Measurements from ENCODE around the gene PPM1J. TPM values are rescaled to one million over a fixed set of nuclear protein-coding genes. Genes with fewer than 3 reads are reported as not detected.

The PPM1J gene
- total RNA-seq, 2 experiments from 2014 or later: 1.7 to 2.8 TPM

- Mint-ChIP-seq H3K4me3 (peak overlapping the region; percentile 76), H3K9me3 (no peaks in the 10 kb centered on the region), H3K27me3 (peaks cover 30% of the 10 kb centered on the region), H3K4me1 (ENCODE audit: low read depth) (peaks cover 19% of the 10 kb centered on the region), H3K27ac (no peak overlapping the region), H3K36me3 (ENCODE audit: low read depth) (no peaks in the 10 kb centered on the region)
- ATAC-seq (peak; percentile 32), DNase-seq (peak; percentile 80)
- intact Hi-C loops (cut with micrococcal nuclease): loop anchor here (1.0 to 5.0 kb wide), 2 partner anchors 88 to 356 kb away; partner anchors contain the start of gene LRIG2
- ChIA-PET POLR2A (interaction anchor here (1.5 to 3.9 kb wide), 3 partner anchors 10 to 96 kb away, joined by 4 to 19 read pairs (median 9); partner anchors contain the start of genes CAPZA1, MOV10 and ST7L), CTCF (interaction anchor here (0.6 to 11.3 kb wide), 34 partner anchors 7 to 497 kb away, joined by 3 to 302 read pairs (median 4); partner anchors contain the start of genes LRIG2, MOV10 and RHOC)
- TF ChIP-seq, protein P1, sequence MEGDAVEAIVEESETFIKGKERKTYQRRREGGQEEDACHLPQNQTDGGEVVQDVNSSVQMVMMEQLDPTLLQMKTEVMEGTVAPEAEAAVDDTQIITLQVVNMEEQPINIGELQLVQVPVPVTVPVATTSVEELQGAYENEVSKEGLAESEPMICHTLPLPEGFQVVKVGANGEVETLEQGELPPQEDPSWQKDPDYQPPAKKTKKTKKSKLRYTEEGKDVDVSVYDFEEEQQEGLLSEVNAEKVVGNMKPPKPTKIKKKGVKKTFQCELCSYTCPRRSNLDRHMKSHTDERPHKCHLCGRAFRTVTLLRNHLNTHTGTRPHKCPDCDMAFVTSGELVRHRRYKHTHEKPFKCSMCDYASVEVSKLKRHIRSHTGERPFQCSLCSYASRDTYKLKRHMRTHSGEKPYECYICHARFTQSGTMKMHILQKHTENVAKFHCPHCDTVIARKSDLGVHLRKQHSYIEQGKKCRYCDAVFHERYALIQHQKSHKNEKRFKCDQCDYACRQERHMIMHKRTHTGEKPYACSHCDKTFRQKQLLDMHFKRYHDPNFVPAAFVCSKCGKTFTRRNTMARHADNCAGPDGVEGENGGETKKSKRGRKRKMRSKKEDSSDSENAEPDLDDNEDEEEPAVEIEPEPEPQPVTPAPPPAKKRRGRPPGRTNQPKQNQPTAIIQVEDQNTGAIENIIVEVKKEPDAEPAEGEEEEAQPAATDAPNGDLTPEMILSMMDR (IDR thresholded peaks at IDR 0.05): peak; percentile 97
These were observed 1.1 kb upstream of the PPM1J start for GRCh38 chr1:112716133-112716720.

GRCh38 chr1:112714313-112715263 is 544 bp downstream of the PPM1J start:
- H3K27ac Mint-ChIP-seq: no peak overlapping the region
- H3K36me3 Mint-ChIP-seq (ENCODE audit: low read depth): no peaks in the 10 kb centered on the region
- peak overlapping the region; percentile 76 for H3K4me3 Mint-ChIP-seq
- intact Hi-C loops (cut with micrococcal nuclease): loop anchor here (5.0 kb wide), 1 partner anchor 358 kb away; the partner anchor contains the start of gene LRIG2
- CTCF ChIA-PET: interaction anchor here (0.6 to 11.3 kb wide), 23 partner anchors 12 to 422 kb away, joined by 3 to 302 read pairs (median 5); partner anchors contain the start of genes LRIG2 and MOV10
- TF ChIP-seq, protein P1 (IDR thresholded peaks at IDR 0.05): no peak
- no peak for DNase-seq
- peaks cover 28% of the 10 kb centered on the region for H3K27me3 Mint-ChIP-seq
- POLR2A ChIA-PET: interaction anchor here (0.6 to 3.9 kb wide), 8 partner anchors 11 to 245 kb away, joined by 3 to 19 read pairs (median 3); partner anchors contain the start of genes CAPZA1, MOV10 and ST7L
- no peak for ATAC-seq
- no peaks in the 10 kb centered on the region for H3K9me3 Mint-ChIP-seq
- H3K4me1 Mint-ChIP-seq (ENCODE audit: low read depth): peaks cover 23% of the 10 kb centered on the region

DNA sequence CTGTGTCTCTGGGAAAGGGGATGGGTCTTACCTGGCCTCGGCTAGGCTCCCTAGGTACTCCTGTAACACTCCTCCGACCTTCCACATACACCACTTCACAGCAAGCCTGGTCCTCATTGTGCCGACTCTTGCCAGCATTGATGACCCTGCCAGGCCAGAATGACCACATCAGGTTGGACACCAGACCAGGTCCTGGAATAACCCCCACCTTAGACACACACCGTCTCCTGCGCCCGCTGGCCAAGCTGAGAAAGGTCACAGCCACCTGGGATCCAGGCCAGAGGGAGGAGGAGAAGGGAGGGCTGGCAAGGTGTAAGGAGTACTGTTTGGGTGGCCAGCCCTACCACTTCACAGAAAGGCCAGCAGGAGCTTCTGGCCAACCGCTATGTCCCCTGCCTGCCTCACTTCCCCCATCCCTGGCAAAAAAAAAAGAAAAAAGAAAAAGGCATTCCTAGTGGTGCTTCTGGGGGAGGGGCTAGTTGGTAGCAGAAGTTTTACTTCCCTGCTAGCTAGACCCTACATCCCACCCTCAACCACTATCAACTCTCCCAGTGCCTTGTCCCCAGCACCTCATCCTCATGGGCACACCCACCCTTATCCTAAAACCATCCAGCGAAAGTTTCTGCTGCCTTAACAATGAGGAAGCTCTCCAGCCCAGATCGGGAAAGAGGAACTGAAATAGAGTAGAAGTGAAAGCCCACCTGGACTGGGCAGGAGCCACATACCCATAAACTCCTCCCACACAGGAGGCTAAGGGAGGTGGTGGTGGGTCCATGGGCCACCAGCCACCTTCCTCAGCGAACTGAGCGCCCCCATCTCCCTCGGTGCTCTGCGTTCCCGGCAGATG is 1.4 kb downstream of the PPM1J start:
- H3K27me3 Mint-ChIP-seq: peaks cover 25% of the 10 kb centered on the region
- no peaks in the 10 kb centered on the region for H3K9me3 Mint-ChIP-seq
- ChIA-PET CTCF (interaction anchor here (1.4 to 11.3 kb wide), 6 partner anchors 11 to 360 kb away, joined by 3 to 302 read pairs (median 42); partner anchors contain the start of gene LRIG2), POLR2A (interaction anchor here (0.7 to 3.9 kb wide), 2 partner anchors 15 to 39 kb away, joined by 4 to 19 read pairs; partner anchors contain the start of gene MOV10)
- intact Hi-C loops (cut with micrococcal nuclease): no loop called here
- H3K4me1 Mint-ChIP-seq (ENCODE audit: low read depth): peaks cover 27% of the 10 kb centered on the region
- DNase-seq (no peak), ATAC-seq (no peak)
- peak overlapping the region; percentile 76 for H3K4me3 Mint-ChIP-seq
- TF ChIP-seq, protein P1 (IDR thresholded peaks at IDR 0.05): no peak
- H3K36me3 Mint-ChIP-seq (ENCODE audit: low read depth): no peaks in the 10 kb centered on the region
- H3K27ac Mint-ChIP-seq: no peak overlapping the region

DNA sequence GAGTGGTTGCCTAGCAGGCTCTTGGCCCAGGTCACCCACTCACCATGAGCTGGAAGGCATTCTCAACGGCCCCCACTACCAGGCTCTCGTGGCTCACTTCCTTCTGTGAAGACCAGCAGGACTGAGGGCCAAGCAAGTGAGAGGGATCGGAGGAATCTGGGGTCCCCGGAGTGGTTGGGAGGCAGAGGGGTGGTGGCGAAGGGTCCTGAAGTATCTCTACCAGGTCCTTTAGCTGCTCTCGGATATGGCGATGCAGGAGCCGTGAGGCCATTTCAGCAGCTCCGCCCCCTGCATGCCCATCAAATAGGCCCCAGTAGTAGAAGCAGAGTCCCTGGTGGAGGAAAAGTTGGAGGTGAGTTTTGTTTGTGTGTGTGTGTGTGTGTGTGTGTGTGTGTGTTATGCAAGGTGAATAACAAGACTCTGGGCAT is 2.4 kb downstream of the PPM1J start:
- ATAC-seq (no peak), DNase-seq (no peak)
- intact Hi-C loops (cut with micrococcal nuclease): no loop called here
- Mint-ChIP-seq H3K4me3 (no peak overlapping the region), H3K36me3 (ENCODE audit: low read depth) (no peaks in the 10 kb centered on the region), H3K9me3 (no peaks in the 10 kb centered on the region), H3K27ac (no peak overlapping the region), H3K27me3 (peaks cover 31% of the 10 kb centered on the region), H3K4me1 (ENCODE audit: low read depth) (peaks cover 26% of the 10 kb centered on the region)
- ChIA-PET POLR2A (interaction anchor here (0.8 kb wide), 1 partner anchor 9 kb away, joined by 3 read pairs; no protein-coding TSS in a partner anchor), CTCF (interaction anchor here (1.7 kb wide), 1 partner anchor 211 kb away, joined by 5 read pairs; no protein-coding TSS in a partner anchor)
- TF ChIP-seq, protein P1 (IDR thresholded peaks at IDR 0.05): no peak
